ENCODE measurements around the gene SLC16A5.

SLC16A5 gene

GRCh38 chr17:75047398-75048098 is 40.2 kb upstream of the SLC16A5 start:
- TF ChIP-seq CTCF (IDR thresholded peaks at IDR 0.05; ENCODE audit: control insufficient read depth, insufficient read depth, low read depth, low read length, missing control alignments): no peak
- H3K4me3 ChIP-seq (ENCODE audit: control insufficient read depth, low read depth, low read length): peak overlapping the region; percentile 64
- no peak for DNase-seq (ENCODE audit: low read depth)

GRCh38 chr17:75048249-75048878 is 39.4 kb upstream of the SLC16A5 start:
- TF ChIP-seq CTCF (IDR thresholded peaks at IDR 0.05; ENCODE audit: control insufficient read depth, insufficient read depth, low read depth, low read length, missing control alignments): no peak
- peak overlapping the region; percentile 64 for H3K4me3 ChIP-seq (ENCODE audit: control insufficient read depth, low read depth, low read length)
- DNase-seq (ENCODE audit: low read depth): no peak

GRCh38 chr17:75049057-75049456 is 38.7 kb upstream of the SLC16A5 start:
- no peak for DNase-seq (ENCODE audit: low read depth)
- H3K4me3 ChIP-seq (ENCODE audit: control insufficient read depth, low read depth, low read length): no peak overlapping the region; the same call in 1 of the 2 replicates
- TF ChIP-seq CTCF (IDR thresholded peaks at IDR 0.05; ENCODE audit: control insufficient read depth, insufficient read depth, low read depth, low read length, missing control alignments): no peak

GRCh38 chr17:75049706-75050105 is 38.0 kb upstream of the SLC16A5 start:
- H3K4me3 ChIP-seq (ENCODE audit: control insufficient read depth, low read depth, low read length): no peak overlapping the region

GRCh38 chr17:75051941-75052340 is 35.8 kb upstream of the SLC16A5 start:
- TF ChIP-seq CTCF (IDR thresholded peaks at IDR 0.05; ENCODE audit: control insufficient read depth, insufficient read depth, low read depth, low read length, missing control alignments): no peak
- no peak overlapping the region for H3K4me3 ChIP-seq (ENCODE audit: control insufficient read depth, low read depth, low read length)
- no peak for DNase-seq (ENCODE audit: low read depth)

More at GRCh38 chr17:75049706-75050105, 38.0 kb upstream of the SLC16A5 start:
- TF ChIP-seq CTCF (IDR thresholded peaks at IDR 0.05; ENCODE audit: control insufficient read depth, insufficient read depth, low read depth, low read length, missing control alignments): no peak
- no peak for DNase-seq (ENCODE audit: low read depth)

GRCh38 chr17:75059369-75060345 is 28.1 kb upstream of the SLC16A5 start:
- no peak overlapping the region for H3K4me3 ChIP-seq (ENCODE audit: control insufficient read depth, low read depth, low read length)
- TF ChIP-seq CTCF (IDR thresholded peaks at IDR 0.05; ENCODE audit: control insufficient read depth, insufficient read depth, low read depth, low read length, missing control alignments): peak; percentile 59
- DNase-seq (ENCODE audit: low read depth): peak; percentile 72
